PFSK-1 (cell line): Measurements from ENCODE around the gene CWF19L1. TPM values are rescaled to one million over a fixed set of nuclear protein-coding genes. Genes with fewer than 3 reads are reported as not detected.
A peak's percentile ranks its signal among the peaks of the same experiment; 100 is the strongest.

ENCODE experiments used
- FOXP2 ChIP-seq: optimal IDR thresholded peaks from 2 replicates; pipeline ENCODE3; 2011; ENCODE audit warnings: borderline replicate concordance, control low read depth, inconsistent platforms; ENCODE audit not compliant: insufficient read depth; ENCODE audit errors: extremely low read length, extremely low read depth
- POLR2AphosphoS5 ChIP-seq: IDR thresholded peaks from 2 replicates; pipeline ENCODE4 v1.6.1; 2012; ENCODE audit warnings: low read depth, mild to moderate bottlenecking, control low read depth, low read length, moderate library complexity
- SIN3A ChIP-seq: IDR thresholded peaks from 2 replicates; pipeline ENCODE4 v1.6.1; 2012; ENCODE audit warnings: mild to moderate bottlenecking, low read length, moderate library complexity, borderline replicate concordance; ENCODE audit not compliant: insufficient read depth
- TAF1 ChIP-seq: IDR thresholded peaks from 2 replicates; pipeline ENCODE4 v1.6.1; 2012; ENCODE audit warnings: low read length, control low read depth, borderline replicate concordance; ENCODE audit not compliant: insufficient read depth
- polyA plus RNA-seq: library from polyadenylated mRNA; unstranded; fragments of >200 nt; gene quantifications from one replicate; pipeline ENCODE4 v1.2.1, GENCODE V29; 2012; ENCODE audit warnings: low read depth, missing spikeins; ENCODE audit not compliant: insufficient read length
- TF ChIP-seq, protein P1 (sequence below), 2 experiments: IDR thresholded peaks; 2 replicates each; pipeline versions ENCODE4 v1.6.1 to v1.8.0; 2011 to 2012; ENCODE audit warnings: low read depth in 2 of 2, low read length in 2 of 2, control low read depth in 1 of 2, inconsistent platforms in 1 of 2, mild to moderate bottlenecking in 1 of 2, moderate library complexity in 1 of 2; ENCODE audit not compliant: insufficient read depth in 1 of 2

The CWF19L1 gene
- 13.3 TPM for polyA plus RNA-seq

DNA sequence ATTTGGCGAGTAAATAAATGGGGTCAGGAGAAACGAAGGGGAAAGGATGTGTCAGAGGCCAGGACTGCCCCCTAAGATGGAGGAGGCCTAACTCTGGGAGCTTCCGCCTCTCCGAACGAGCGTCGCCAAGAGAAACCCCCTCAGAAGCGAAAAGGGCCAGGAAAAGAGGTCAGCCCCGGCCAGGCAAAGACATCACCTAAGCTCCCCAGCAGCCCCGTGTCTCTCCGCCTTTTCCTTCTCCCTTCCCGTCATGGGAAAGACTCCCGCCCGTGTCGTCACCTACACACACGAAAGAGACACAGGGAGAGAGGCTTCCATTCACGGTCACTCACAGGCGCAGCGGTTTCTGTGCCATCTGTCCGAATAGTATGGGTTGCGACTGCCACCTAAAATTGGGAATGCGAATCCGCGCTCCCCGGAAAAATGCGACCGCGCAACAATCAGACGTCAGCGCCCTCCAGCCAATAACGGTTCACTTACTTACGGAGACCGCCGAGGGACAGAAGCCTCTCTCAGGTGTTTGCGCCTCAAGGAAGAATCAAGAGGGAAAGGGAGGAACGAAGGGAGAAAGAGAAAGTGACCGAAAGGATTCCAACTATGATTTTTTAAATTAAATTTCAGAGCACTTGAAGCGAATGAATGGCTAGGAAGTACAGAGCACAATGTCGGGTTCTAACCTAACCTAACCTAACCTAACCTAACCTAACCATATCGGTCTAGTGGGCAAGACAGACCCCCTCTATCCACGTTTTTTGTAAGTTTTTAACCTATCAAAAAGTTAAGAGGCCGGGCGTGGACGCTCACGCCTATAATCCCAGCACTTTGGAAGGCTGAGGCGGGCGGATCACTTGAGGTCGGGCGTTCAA, at the start of gene CWF19L1:
CWF19L1 (minus strand) TSS at position 400 of the 866 bp plus-strand sequence; CDS start at position 355, 45 bp downstream.
- TF ChIP-seq FOXP2 (peak; percentile 29), POLR2AphosphoS5 (peak; percentile 69; the same call in 1 of the 2 replicates), SIN3A (no peak)

DNA sequence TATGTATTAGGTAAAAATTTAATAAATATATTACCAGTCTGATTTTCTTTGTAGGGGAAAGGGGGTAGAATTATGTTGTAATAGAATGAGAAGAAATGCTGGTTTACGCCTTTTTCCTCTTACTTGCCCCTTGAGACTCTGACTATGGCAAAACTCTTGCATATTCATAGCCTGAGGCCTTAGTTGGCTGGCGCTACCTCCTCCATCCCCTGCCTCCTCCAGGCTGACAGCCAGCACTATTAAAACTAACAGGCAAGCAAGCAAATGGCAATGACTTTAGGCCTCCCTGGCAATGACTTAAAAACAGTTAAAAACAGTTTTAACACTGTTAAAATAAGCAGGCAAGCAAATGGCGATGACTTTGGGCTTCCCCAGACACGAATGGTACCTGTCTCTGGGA, 48.2 kb upstream of the CWF19L1 start:
- TF ChIP-seq, protein P1, sequence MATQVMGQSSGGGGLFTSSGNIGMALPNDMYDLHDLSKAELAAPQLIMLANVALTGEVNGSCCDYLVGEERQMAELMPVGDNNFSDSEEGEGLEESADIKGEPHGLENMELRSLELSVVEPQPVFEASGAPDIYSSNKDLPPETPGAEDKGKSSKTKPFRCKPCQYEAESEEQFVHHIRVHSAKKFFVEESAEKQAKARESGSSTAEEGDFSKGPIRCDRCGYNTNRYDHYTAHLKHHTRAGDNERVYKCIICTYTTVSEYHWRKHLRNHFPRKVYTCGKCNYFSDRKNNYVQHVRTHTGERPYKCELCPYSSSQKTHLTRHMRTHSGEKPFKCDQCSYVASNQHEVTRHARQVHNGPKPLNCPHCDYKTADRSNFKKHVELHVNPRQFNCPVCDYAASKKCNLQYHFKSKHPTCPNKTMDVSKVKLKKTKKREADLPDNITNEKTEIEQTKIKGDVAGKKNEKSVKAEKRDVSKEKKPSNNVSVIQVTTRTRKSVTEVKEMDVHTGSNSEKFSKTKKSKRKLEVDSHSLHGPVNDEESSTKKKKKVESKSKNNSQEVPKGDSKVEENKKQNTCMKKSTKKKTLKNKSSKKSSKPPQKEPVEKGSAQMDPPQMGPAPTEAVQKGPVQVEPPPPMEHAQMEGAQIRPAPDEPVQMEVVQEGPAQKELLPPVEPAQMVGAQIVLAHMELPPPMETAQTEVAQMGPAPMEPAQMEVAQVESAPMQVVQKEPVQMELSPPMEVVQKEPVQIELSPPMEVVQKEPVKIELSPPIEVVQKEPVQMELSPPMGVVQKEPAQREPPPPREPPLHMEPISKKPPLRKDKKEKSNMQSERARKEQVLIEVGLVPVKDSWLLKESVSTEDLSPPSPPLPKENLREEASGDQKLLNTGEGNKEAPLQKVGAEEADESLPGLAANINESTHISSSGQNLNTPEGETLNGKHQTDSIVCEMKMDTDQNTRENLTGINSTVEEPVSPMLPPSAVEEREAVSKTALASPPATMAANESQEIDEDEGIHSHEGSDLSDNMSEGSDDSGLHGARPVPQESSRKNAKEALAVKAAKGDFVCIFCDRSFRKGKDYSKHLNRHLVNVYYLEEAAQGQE (IDR thresholded peaks at IDR 0.05; ENCODE audit: insufficient read depth in 1 of 2, low read depth in 2 of 2, low read length in 2 of 2) = no peak
- TF ChIP-seq FOXP2 (no peak), SIN3A (no peak), TAF1 (no peak), POLR2AphosphoS5 (no peak)

DNA sequence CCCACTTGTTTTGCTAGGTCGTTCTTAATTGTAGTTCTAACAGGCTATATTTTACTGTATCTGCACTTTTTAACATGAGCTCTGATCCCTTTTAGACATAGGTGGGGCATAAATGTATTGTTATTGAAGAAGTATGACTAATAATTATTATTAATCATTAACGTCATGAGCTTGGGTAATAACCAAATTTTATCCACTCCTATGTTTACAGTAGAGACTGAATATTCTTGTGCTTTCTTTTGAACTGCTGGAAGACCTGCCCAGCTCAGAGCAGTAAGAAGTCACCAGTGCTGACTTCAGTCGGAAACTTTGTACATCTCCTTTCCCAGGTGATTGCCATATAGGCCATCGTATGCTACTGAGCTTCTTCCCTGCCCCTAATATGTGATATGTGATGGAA, 43.9 kb upstream of the CWF19L1 start:
- TF ChIP-seq, protein P1 (IDR thresholded peaks at IDR 0.05; ENCODE audit: insufficient read depth in 1 of 2, low read depth in 2 of 2, low read length in 2 of 2) = no peak
- no peak for TF ChIP-seq TAF1
- no peak for TF ChIP-seq SIN3A
- TF ChIP-seq FOXP2 = no peak
- no peak for TF ChIP-seq POLR2AphosphoS5

DNA sequence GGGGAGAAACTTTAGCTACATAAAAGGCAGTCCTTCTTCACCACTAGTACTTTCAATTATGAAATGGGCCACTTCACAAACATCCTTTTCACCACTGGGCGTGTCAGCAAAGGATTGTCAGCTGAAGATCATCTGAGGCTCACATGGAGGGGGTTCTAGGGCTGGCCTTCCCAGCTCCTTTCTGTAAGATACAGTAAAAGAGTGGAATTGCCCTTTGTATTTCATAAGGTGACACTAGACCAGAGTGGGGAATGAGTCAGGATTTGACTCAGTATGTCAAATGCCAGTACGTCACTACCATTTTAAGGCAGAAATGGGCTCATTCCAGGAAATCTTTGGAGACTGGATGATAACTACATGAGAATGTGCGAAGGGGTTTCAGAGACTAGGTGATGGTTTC, 40.2 kb upstream of the CWF19L1 start:
- TF ChIP-seq TAF1 (no peak), SIN3A (no peak), FOXP2 (no peak), POLR2AphosphoS5 (no peak)
- TF ChIP-seq, protein P1 (IDR thresholded peaks at IDR 0.05; ENCODE audit: insufficient read depth in 1 of 2, low read depth in 2 of 2, low read length in 2 of 2) = no peak

DNA sequence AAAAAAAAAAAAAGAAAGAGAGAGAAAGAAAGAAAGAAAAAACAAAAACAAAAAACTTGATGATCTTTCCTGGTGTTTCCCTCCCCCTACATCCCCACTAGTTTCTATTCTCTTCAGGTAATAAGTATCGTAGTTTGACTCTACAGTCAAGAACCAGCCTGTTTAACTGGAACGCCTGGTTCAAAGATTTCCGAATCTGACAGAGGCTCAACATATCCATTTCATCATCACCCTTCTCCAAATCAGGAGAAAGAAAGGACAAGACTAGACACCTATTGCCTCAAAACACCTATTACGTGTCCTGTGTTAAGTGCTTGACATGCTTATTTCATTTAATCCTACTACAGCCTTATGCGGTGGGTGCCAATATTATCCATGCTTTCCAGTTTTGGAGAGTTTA, 39.4 kb upstream of the CWF19L1 start:
- TF ChIP-seq TAF1 (no peak), POLR2AphosphoS5 (no peak), SIN3A (no peak), FOXP2 (no peak)
- TF ChIP-seq, protein P1 (IDR thresholded peaks at IDR 0.05; ENCODE audit: insufficient read depth in 1 of 2, low read depth in 2 of 2, low read length in 2 of 2) = no peak
